HUES6 (cell line): ENCODE results near the gene SH3RF1.

Experiments
- H3K27ac ChIP-seq: 2 replicates; pipeline ENCODE4 v1.7.0; 2013; ENCODE audit warnings: low read depth, mild to moderate bottlenecking, low read length, inconsistent platforms
- H3K27me3 ChIP-seq: 2 replicates; pipeline ENCODE4 v1.6.1; 2013; ENCODE audit warnings: low read length; ENCODE audit not compliant: control insufficient read depth, insufficient read depth
- H3K36me3 ChIP-seq: 2 replicates; pipeline ENCODE4 v1.6.1; 2013; ENCODE audit warnings: low read length; ENCODE audit not compliant: control insufficient read depth, insufficient read depth
- H3K4me1 ChIP-seq: 2 replicates; pipeline ENCODE4 v1.6.1; 2013; ENCODE audit warnings: low read length; ENCODE audit not compliant: control insufficient read depth, insufficient read depth
- H3K4me3 ChIP-seq: 2 replicates; pipeline ENCODE4 v1.5.1; 2013; ENCODE audit warnings: low read depth, low read length
- H3K9ac ChIP-seq: one replicate; pipeline ENCODE4 v1.6.1; 2013; ENCODE audit warnings: mild to moderate bottlenecking, low read length
- H3K9me3 ChIP-seq: 2 replicates; pipeline ENCODE4 v1.6.1; 2013; ENCODE audit warnings: low read depth, low read length; ENCODE audit not compliant: control insufficient read depth, insufficient read depth

The SH3RF1 gene

GRCh38 chr4:169274033-169274432 is 3.3 kb upstream of the SH3RF1 start:
- no peak overlapping the region for H3K27ac ChIP-seq

GRCh38 chr4:169272265-169272886 is 1.6 kb upstream of the SH3RF1 start:
- H3K4me3 ChIP-seq, result peak overlapping the region; percentile 86
- peaks cover 14% of the 10 kb centered on the region; the same call in 1 of the 2 replicates for H3K27me3 ChIP-seq
- no peaks in the 10 kb centered on the region for H3K36me3 ChIP-seq
- no peaks in the 10 kb centered on the region for H3K9me3 ChIP-seq
- H3K27ac ChIP-seq, result no peak overlapping the region
- no peak overlapping the region for H3K9ac ChIP-seq
- H3K4me1 ChIP-seq, result peaks cover 29% of the 10 kb centered on the region

More at GRCh38 chr4:169274033-169274432, 3.3 kb upstream of the SH3RF1 start:
- H3K27me3 ChIP-seq, result peaks cover 14% of the 10 kb centered on the region; the same call in 1 of the 2 replicates
- H3K36me3 ChIP-seq, result no peaks in the 10 kb centered on the region
- H3K4me1 ChIP-seq, result peaks cover 20% of the 10 kb centered on the region
- H3K9me3 ChIP-seq, result no peaks in the 10 kb centered on the region
- H3K9ac ChIP-seq, result no peak overlapping the region
- no peak overlapping the region for H3K4me3 ChIP-seq

- Histone ChIP-seq H3K36me3 (no peaks in the 10 kb centered on the region), H3K4me1 (peaks cover 36% of the 10 kb centered on the region), H3K27me3 (peaks cover 14% of the 10 kb centered on the region; the same call in 1 of the 2 replicates), H3K27ac (no peak overlapping the region), H3K9ac (peak overlapping the region; percentile 84), H3K9me3 (no peaks in the 10 kb centered on the region), H3K4me3 (peak overlapping the region; percentile 86)
Measured at GRCh38 chr4:169271692-169272007, 894 bp upstream of the SH3RF1 start.

GRCh38 chr4:169269916-169270809 is 593 bp downstream of the SH3RF1 start:
- peak overlapping the region; percentile 67; the same call in 1 of the 2 replicates for H3K27ac ChIP-seq
- H3K4me1 ChIP-seq, result peaks cover 41% of the 10 kb centered on the region
- peak overlapping the region; percentile 86 for H3K4me3 ChIP-seq
- peaks cover 5% of the 10 kb centered on the region; the same call in 1 of the 2 replicates for H3K36me3 ChIP-seq
- H3K9ac ChIP-seq, result peak overlapping the region; percentile 84
- no peaks in the 10 kb centered on the region for H3K9me3 ChIP-seq
- H3K27me3 ChIP-seq, result peaks cover 14% of the 10 kb centered on the region; the same call in 1 of the 2 replicates

GRCh38 chr4:169268951-169269760 is 1.6 kb downstream of the SH3RF1 start:
- Histone ChIP-seq H3K4me1 (peaks cover 35% of the 10 kb centered on the region), H3K9me3 (no peaks in the 10 kb centered on the region), H3K27ac (no peak overlapping the region; the same call in 1 of the 2 replicates), H3K36me3 (peaks cover 12% of the 10 kb centered on the region), H3K4me3 (peak overlapping the region; percentile 86), H3K27me3 (peaks cover 14% of the 10 kb centered on the region; the same call in 1 of the 2 replicates), H3K9ac (peak overlapping the region; percentile 84)

- peak overlapping the region; percentile 44 for H3K27ac ChIP-seq
- peaks cover 31% of the 10 kb centered on the region for H3K4me1 ChIP-seq
- H3K36me3 ChIP-seq, result peaks cover 21% of the 10 kb centered on the region
- H3K9ac ChIP-seq, result no peak overlapping the region
- H3K9me3 ChIP-seq, result no peaks in the 10 kb centered on the region
- peak overlapping the region; percentile 6; the same call in 1 of the 2 replicates for H3K4me3 ChIP-seq
- peaks cover 7% of the 10 kb centered on the region; the same call in 1 of the 2 replicates for H3K27me3 ChIP-seq
Measured at GRCh38 chr4:169267070-169267469, 3.7 kb downstream of the SH3RF1 start.

GRCh38 chr4:169266661-169267060 is 4.1 kb downstream of the SH3RF1 start:
- Histone ChIP-seq H3K27ac (peak overlapping the region; percentile 44), H3K36me3 (peaks cover 21% of the 10 kb centered on the region), H3K9me3 (no peaks in the 10 kb centered on the region), H3K4me3 (peak overlapping the region; percentile 6), H3K27me3 (peaks cover 3% of the 10 kb centered on the region; the same call in 1 of the 2 replicates), H3K4me1 (peaks cover 29% of the 10 kb centered on the region), H3K9ac (no peak overlapping the region)

- Histone ChIP-seq H3K36me3 (peaks cover 21% of the 10 kb centered on the region), H3K9ac (no peak overlapping the region), H3K27me3 (no peaks in the 10 kb centered on the region), H3K4me1 (peaks cover 29% of the 10 kb centered on the region), H3K27ac (no peak overlapping the region), H3K9me3 (no peaks in the 10 kb centered on the region), H3K4me3 (no peak overlapping the region)
Measured at GRCh38 chr4:169266081-169266480, 4.7 kb downstream of the SH3RF1 start.

GRCh38 chr4:169263791-169264392 is 6.9 kb downstream of the SH3RF1 start:
- H3K4me3 ChIP-seq, result no peak overlapping the region
- H3K27me3 ChIP-seq, result no peaks in the 10 kb centered on the region
- H3K27ac ChIP-seq, result no peak overlapping the region
- H3K9ac ChIP-seq, result no peak overlapping the region
- peaks cover 29% of the 10 kb centered on the region for H3K4me1 ChIP-seq
- no peaks in the 10 kb centered on the region for H3K9me3 ChIP-seq
- peaks cover 21% of the 10 kb centered on the region for H3K36me3 ChIP-seq

- Histone ChIP-seq H3K9me3 (no peaks in the 10 kb centered on the region), H3K27me3 (no peaks in the 10 kb centered on the region), H3K27ac (no peak overlapping the region), H3K36me3 (peaks cover 16% of the 10 kb centered on the region), H3K4me1 (peaks cover 22% of the 10 kb centered on the region), H3K9ac (no peak overlapping the region), H3K4me3 (no peak overlapping the region)
Measured at GRCh38 chr4:169260217-169260866, 10.4 kb downstream of the SH3RF1 start.
